Activated CD4-positive, alpha-beta T cell treated with anti-CD3 and anti-CD28 coated beads, Interleukin-2, amount 10 ng/mL, durations not matched to agents 7 days and 5 days (primary cell): ENCODE data around the gene HEATR9. TPM values are rescaled to one million over a fixed set of nuclear protein-coding genes. Genes with fewer than 3 reads are reported as not detected.
"Not testable (repeated sequence)": the region's sequence is repeated elsewhere in the genome, so short reads cannot be mapped to it uniquely, and the experiment has no call there.

ENCODE experiments used
- CTCF ChIA-PET: fragments of 350-600 bp; sonication (Branson Sonifier 250); formaldehyde crosslinking; loops from one replicate; lab custom pipeline; 2021; ENCODE audit warnings: antibody characterized with exemption; lab: Charles Lee
- POLR2A ChIA-PET: fragments of 350-600 bp; sonication (Branson Sonifier 250); formaldehyde crosslinking; loops from one replicate; lab custom pipeline; 2021; ENCODE audit warnings: antibody characterized with exemption; lab: Charles Lee
- DNase-seq: peaks from one replicate; pipeline ENCODE4 v3.0.0-alpha.2; 2020
- H3K27ac Mint-ChIP-seq: one replicate; pipeline ENCODE4 v1.8.0; 2021; ENCODE audit warnings: mild to moderate bottlenecking, moderate library complexity, mixed read lengths
- H3K27me3 Mint-ChIP-seq: one replicate; pipeline ENCODE4 v1.8.0; 2021; ENCODE audit warnings: mixed read lengths
- H3K36me3 Mint-ChIP-seq: one replicate; pipeline ENCODE4 v1.8.0; 2021; ENCODE audit warnings: low read depth, mixed read lengths
- H3K4me1 Mint-ChIP-seq: one replicate; pipeline ENCODE4 v1.8.0; 2021; ENCODE audit warnings: mixed read lengths
- H3K4me3 Mint-ChIP-seq: one replicate; pipeline ENCODE4 v1.8.0; 2021; ENCODE audit warnings: mild to moderate bottlenecking, moderate library complexity, mixed read lengths
- H3K9me3 Mint-ChIP-seq: one replicate; pipeline ENCODE4 v1.8.0; 2021; ENCODE audit warnings: mixed read lengths
- total RNA-seq, 2 experiments: library from RNA; stranded (reverse); gene quantifications; one replicate each; pipeline ENCODE4 v1.2.3, GENCODE V29; 2021

Gene HEATR9
- total RNA-seq, 2 experiments from 2014 or later, result 0.17 to 0.27 TPM

DNA sequence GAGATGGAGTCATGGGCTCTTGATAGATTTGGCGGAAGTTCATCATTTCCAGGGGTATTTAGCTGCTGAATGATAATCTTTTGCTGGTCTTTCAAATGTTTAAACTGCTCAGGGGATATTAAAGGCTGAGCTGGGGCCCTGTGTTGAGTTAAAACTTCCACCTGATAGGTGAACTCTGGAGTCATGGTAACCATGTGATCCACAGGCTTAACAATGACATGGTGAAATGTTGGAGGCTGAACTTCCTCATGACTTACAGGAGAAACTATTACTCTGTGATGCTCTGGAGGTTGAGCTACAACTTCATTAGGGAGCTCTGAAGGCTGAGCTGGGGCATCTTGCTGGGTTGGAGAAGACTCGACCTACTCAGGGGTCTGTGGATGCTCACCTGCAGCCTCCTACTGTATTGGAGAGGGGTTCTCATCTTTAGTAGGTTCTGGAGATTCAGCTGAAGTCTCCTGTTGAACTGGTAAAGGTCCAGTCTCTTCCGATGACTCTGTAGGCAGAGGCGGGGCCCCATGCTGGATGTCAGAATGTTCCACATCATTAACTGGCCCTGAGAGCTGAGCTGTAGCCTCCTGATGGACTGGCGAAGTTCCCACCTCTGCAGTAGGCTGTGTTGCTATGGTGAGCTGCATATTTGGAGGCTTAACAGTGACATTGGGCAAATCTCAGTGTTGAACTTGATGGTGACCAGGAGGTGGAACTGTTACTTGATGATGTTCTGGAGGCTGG lies 37.7 kb upstream of the HEATR9 start:
- POLR2A ChIA-PET, result no interaction called here

DNA sequence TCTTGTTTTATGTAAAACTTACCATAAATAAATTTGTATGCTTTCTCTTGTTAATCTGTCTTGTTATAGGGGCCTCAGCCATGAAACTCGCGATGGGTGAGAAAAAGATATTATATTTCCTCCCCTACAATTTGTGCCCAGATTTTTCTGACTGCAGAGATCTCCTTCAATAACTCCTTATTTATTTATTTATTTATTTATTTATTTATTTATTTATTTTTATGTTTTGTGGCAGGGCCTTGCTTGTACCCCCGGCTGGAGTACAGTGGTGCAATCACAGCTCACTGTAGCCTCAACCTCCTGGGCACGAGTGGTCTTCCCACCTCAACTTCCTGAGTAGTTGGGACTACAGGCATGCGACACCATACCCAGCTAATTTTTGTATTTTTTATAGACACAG lies 34.8 kb upstream of the HEATR9 start:
- no peaks in the 10 kb centered on the region for H3K9me3 Mint-ChIP-seq
- DNase-seq, result no peak
- H3K27me3 Mint-ChIP-seq, result peaks cover 7% of the 10 kb centered on the region
- POLR2A ChIA-PET, result no interaction called here
- CTCF ChIA-PET, result interaction anchor here (1.3 to 2.4 kb wide), 2 partner anchors 13 to 27 kb away, joined by 3 to 7 read pairs; no protein-coding TSS in a partner anchor
- no peak overlapping the region for H3K27ac Mint-ChIP-seq
- peaks cover 39% of the 10 kb centered on the region for H3K4me1 Mint-ChIP-seq
- peaks cover 8% of the 10 kb centered on the region for H3K36me3 Mint-ChIP-seq
- H3K4me3 Mint-ChIP-seq, result no peak overlapping the region

More for the DNA sequence above, 37.7 kb upstream of the HEATR9 start:
- Mint-ChIP-seq H3K27ac (no peak overlapping the region), H3K27me3 (peaks cover 7% of the 10 kb centered on the region), H3K4me3 (no peak overlapping the region), H3K4me1 (peaks cover 15% of the 10 kb centered on the region), H3K36me3 (peaks cover 11% of the 10 kb centered on the region), H3K9me3 (peaks cover 2% of the 10 kb centered on the region)
- DNase-seq, result no peak
- CTCF ChIA-PET, result interaction anchor here (0.6 to 4.5 kb wide), 5 partner anchors 10 to 83 kb away, joined by 3 to 25 read pairs (median 4); no protein-coding TSS in a partner anchor

DNA sequence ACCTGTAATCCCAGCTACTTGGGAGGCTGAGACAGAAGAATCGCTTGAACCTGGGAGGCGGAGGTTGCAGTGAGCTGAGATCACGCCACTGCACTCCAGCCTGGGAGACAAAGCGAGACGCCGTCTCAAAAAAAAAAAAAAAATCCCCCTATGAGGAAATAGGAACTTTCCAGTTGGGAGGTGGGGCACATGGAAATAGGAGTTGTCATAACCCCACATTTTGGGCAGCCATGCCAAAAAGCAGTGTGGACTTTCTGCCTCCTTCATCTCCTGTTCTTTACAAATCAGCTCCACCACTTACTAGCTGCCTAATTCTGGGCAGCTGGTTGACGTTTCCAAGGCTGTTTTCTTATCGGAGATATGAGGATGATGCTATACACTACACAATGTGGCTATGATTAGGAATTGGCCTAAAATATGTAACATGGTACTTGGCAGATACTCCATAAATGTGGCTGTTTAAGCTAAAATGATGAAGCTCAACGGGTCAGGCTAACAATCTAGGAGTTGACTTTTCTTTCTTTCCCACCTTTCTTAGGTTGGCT lies 33.0 kb upstream of the HEATR9 start:
- Mint-ChIP-seq H3K9me3 (no peaks in the 10 kb centered on the region), H3K4me3 (no peak overlapping the region), H3K4me1 (peaks cover 50% of the 10 kb centered on the region), H3K27ac (no peak overlapping the region), H3K27me3 (peaks cover 7% of the 10 kb centered on the region), H3K36me3 (peaks cover 3% of the 10 kb centered on the region)
- POLR2A ChIA-PET, result no interaction called here
- no peak for DNase-seq
- CTCF ChIA-PET, result interaction anchor here (0.6 to 3.2 kb wide), 6 partner anchors 10 to 85 kb away, joined by 3 to 17 read pairs (median 6); no protein-coding TSS in a partner anchor

DNA sequence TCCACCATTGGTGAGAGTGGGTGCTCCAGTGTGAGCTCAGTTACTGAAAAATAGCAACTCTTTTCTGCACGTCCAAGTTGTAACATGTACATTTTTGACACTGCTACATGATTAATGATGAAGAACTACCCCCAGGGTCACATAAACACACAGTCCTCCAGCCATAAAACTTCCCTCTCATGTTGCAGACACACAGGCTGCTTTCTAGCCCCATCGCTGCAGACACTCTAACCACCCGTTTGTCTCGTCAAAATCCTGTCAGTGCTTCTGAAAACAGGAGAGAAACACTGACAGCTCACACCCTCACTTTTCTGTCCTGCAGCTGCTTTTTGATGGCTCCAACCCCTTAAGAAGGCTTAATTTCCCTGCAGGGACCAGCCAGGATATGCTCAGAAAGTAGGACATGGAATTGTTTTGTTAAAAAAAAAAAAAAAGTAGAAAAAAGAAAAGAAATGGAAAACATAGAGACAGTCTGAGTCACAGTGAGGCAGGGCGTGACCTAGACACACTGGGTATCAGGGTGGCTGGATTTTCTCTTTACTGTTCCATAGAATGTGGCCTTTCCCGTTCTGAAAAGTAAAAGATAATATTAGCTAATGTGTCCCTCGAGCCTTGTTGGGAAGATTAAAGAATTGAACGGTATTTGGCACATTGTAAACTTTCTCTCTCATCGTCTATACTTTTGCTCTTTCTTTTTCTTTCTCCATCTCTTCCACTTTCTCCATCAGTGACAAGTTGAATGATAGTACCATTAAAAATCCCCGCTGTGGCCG lies 32.2 kb upstream of the HEATR9 start:
- no peak for DNase-seq
- ChIA-PET CTCF (interaction anchor here (0.6 to 3.2 kb wide), 9 partner anchors 9 to 84 kb away, joined by 3 to 17 read pairs (median 4); partner anchors contain the start of genes CCL5 and RDM1), POLR2A (no interaction called here)
- peak overlapping the region; percentile 52 for H3K27ac Mint-ChIP-seq
- no peaks in the 10 kb centered on the region for H3K9me3 Mint-ChIP-seq
- peaks cover 3% of the 10 kb centered on the region for H3K36me3 Mint-ChIP-seq
- peaks cover 57% of the 10 kb centered on the region for H3K4me1 Mint-ChIP-seq
- peaks cover 7% of the 10 kb centered on the region for H3K27me3 Mint-ChIP-seq
- peak overlapping the region; percentile 4 for H3K4me3 Mint-ChIP-seq

DNA sequence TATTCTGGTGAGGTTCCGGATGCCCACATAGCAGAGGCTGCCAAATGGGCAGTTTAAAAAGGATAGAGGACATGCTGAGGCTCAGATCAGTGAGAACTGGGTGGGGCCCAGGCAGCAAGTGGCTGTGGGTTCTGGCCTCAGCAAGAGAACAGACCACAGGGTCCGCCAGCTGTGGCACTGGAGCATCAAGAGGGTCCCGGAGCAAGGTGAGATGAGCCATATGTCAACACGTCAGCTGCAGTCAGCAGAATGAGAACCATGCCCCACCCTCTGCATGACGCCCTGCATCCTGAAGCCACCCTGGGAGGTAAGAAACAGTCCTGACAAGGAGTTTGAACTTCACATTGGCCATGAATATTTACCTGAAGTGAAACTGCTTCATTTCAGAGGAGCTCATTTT lies 31.6 kb upstream of the HEATR9 start:
- H3K9me3 Mint-ChIP-seq, result no peaks in the 10 kb centered on the region
- H3K4me3 Mint-ChIP-seq, result peak overlapping the region; percentile 4
- peak overlapping the region; percentile 52 for H3K27ac Mint-ChIP-seq
- H3K4me1 Mint-ChIP-seq, result peaks cover 63% of the 10 kb centered on the region
- H3K27me3 Mint-ChIP-seq, result peaks cover 7% of the 10 kb centered on the region
- ChIA-PET CTCF (interaction anchor here (0.6 to 3.2 kb wide), 6 partner anchors 8 to 31 kb away, joined by 3 to 17 read pairs (median 4); partner anchors contain the start of genes CCL5 and RDM1), POLR2A (no interaction called here)
- DNase-seq, result no peak
- H3K36me3 Mint-ChIP-seq, result peaks cover 3% of the 10 kb centered on the region

DNA sequence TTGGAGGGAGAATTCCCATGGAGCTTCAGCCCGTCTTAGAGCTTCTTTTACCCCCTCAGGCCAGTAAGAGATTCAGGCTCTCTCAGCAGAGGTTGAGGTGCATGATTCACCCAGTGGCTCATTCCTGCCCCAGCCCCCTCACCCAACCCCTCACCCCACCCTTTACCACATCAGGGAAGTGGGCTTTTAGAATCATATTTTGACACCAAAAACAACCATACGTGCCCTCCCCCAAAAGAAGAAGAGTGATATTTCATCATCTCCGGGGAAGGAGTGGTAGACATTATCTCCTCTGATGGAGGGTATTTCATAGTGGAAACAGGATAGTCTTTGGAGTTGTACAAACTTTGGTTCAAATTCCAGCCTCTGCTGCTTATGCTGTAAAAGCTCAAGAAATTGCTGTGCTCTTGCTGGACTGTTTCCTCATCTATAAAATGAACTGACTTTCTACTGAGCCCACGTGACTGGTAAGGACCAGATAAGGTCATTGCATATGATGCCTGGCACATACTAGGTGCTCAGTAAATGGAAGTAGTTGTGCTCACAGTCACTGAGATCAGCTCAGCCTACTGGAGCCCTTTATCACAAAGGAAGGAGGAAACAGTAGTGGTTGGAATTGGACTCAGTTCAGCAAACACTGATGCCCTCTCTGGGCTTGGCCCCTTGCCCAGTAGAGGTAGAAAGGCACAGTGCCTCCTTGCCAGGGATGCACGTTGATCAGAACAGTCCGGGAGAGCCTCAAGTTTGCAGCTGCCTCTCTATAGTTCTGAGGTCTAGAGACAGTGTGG lies 29.8 kb upstream of the HEATR9 start:
- Mint-ChIP-seq H3K4me3 (peak overlapping the region; percentile 48), H3K27me3 (no peaks in the 10 kb centered on the region), H3K36me3 (peaks cover 3% of the 10 kb centered on the region), H3K9me3 (peaks cover 4% of the 10 kb centered on the region), H3K27ac (peak overlapping the region; percentile 84), H3K4me1 (peaks cover 66% of the 10 kb centered on the region)
- DNase-seq, result peak; percentile 52
- POLR2A ChIA-PET, result no interaction called here
- CTCF ChIA-PET, result interaction anchor here (0.9 to 1.0 kb wide), 3 partner anchors 26 to 354 kb away, joined by 3 to 6 read pairs (median 3); no protein-coding TSS in a partner anchor

DNA sequence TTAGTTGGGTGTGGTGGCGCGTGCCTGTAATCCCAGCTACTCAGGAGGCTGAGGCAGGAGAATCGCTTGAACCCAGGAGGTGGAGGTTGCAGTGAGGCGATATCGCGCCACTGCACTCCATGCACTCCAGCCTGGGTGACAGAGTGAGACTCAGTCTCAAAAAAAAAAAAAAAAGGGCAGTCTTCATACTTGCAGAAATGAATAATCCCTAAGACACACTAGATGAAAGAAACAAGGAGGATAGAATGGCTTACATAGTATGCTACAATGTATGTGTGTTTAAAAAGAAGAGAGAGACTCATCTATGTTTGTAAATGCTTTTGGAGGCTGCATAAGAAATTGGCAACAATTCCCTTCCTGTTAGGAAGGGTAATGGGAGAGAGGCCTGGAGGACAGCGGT lies 29.1 kb upstream of the HEATR9 start:
- Mint-ChIP-seq H3K27ac (peak overlapping the region; percentile 84), H3K4me3 (peak overlapping the region; percentile 48), H3K4me1 (peaks cover 65% of the 10 kb centered on the region)
- CTCF ChIA-PET, result interaction anchor here (0.9 to 1.0 kb wide), 3 partner anchors 25 to 353 kb away, joined by 3 to 6 read pairs (median 3); no protein-coding TSS in a partner anchor
- DNase-seq, POLR2A ChIA-PET, H3K27me3 Mint-ChIP-seq, H3K36me3 Mint-ChIP-seq, H3K9me3 Mint-ChIP-seq: not testable (repeated sequence)

DNA sequence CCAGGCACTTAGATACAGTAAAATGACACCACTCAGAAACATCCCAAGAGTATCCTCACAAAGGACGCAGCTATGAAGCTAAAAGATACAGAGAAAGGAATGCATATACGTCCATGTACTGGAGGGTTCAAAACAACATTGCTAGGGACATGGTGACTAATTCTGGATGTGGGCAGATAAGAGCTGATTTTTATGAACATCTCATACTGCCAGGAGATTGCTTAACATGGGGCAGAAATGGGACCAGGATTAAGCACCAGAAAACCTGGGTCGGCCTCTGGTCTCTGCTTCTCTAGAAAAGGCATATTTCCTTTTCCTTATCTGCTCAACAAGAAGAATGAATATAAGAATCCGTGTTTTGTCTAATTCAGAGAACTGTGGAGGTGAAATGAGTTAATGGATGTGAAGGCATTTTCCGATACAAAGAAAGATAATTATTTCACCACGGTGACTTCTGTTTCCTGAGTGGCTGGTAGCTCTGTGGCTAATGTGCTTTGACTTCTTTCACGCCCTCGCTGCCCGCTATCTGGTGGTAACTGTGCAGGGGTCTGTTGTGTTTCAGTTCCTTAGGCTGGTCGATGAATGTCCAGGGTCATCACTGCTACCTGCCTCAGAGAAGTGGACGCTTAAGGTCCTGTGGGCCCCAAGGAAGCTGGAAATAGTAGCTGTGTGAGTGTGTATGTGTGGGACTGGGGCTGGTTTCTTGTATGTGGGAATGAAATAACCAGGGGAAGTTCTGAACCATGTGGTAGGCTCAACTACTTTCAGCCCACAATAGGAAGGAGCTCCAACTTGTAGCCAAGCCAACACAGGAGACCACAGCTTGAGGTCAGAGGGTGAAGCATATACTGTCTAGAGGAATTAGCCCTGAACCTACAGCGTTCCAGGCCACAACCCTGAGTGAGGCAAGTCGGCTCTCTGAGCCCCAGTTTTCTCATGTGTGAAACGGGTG lies 27.2 kb upstream of the HEATR9 start:
- Mint-ChIP-seq H3K27ac (peak overlapping the region; percentile 74), H3K4me1 (peaks cover 74% of the 10 kb centered on the region), H3K27me3 (no peaks in the 10 kb centered on the region), H3K36me3 (peaks cover 3% of the 10 kb centered on the region), H3K4me3 (peak overlapping the region; percentile 33), H3K9me3 (peaks cover 4% of the 10 kb centered on the region)
- DNase-seq, result peak; percentile 52
- ChIA-PET POLR2A (interaction anchor here (0.9 kb wide), 1 partner anchor 16 kb away, joined by 3 read pairs; the partner anchor contains the start of gene CCL5), CTCF (interaction anchor here (0.8 to 1.9 kb wide), 10 partner anchors 9 to 638 kb away, joined by 3 to 6 read pairs (median 3); partner anchors contain the start of genes CCL5 and RDM1)

DNA sequence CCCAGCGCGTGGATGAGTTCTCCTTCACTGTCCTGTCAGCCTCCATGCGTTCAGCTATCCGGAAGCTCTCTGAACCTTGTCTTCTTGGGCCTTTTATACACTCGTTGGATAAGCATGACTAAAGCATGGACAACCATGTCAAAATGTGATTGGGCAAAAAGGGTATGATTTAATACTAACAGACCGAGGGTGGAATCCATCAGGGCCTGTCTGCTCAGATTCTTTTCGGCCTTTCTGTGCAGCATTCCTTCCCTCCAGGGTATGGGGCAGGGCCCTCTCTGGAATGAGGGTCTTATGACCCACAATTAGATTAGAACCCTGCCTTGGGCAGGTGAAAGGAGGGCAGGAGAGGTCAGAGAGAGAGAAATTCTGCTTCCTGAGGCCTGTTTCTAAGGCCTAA lies 25.5 kb upstream of the HEATR9 start:
- CTCF ChIA-PET, result interaction anchor here (1.1 kb wide), 1 partner anchor 130 kb away, joined by 3 read pairs; no protein-coding TSS in a partner anchor
- POLR2A ChIA-PET, result no interaction called here
- Mint-ChIP-seq H3K36me3 (peaks cover 1% of the 10 kb centered on the region), H3K27ac (no peak overlapping the region), H3K4me1 (peaks cover 74% of the 10 kb centered on the region), H3K4me3 (no peak overlapping the region), H3K27me3 (no peaks in the 10 kb centered on the region), H3K9me3 (peaks cover 4% of the 10 kb centered on the region)
- DNase-seq, result no peak

DNA sequence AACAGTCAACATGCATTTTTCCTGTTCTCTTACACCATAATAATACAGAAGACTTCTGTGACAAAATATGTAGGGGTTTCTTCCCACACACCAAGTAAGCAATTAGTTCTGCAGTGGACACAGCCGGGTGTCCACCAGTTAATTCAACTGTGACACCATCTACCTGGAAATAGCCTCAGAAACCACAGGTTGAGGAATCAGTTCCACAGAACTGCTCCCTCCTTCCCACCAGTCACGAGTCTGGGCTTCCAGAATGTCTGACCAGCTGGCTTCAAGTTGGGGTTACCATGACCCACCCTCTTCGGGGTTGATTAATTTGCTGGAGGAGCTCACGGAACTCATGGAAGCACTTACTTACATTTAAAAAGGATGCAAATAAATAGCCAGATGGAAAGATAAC lies 25.1 kb upstream of the HEATR9 start:
- Mint-ChIP-seq H3K9me3 (peaks cover 4% of the 10 kb centered on the region), H3K4me1 (peaks cover 74% of the 10 kb centered on the region), H3K27me3 (no peaks in the 10 kb centered on the region), H3K36me3 (peaks cover 1% of the 10 kb centered on the region), H3K27ac (no peak overlapping the region), H3K4me3 (no peak overlapping the region)
- POLR2A ChIA-PET, result no interaction called here
- DNase-seq, result no peak
- CTCF ChIA-PET, result interaction anchor here (1.4 to 1.7 kb wide), 2 partner anchors 15 to 22 kb away, joined by 3 to 4 read pairs; no protein-coding TSS in a partner anchor
